Activated naive CD8-positive, alpha-beta T cell (primary cell): ENCODE data around the gene GBGT1.
A peak's percentile ranks its signal among the peaks of the same experiment; 100 is the strongest.

Experiments used
- H3K27ac Mint-ChIP-seq: one replicate; pipeline ENCODE4 v1.8.0; 2021; ENCODE audit warnings: mixed read lengths
- H3K27me3 Mint-ChIP-seq: one replicate; pipeline ENCODE4 v1.8.0; 2021; ENCODE audit warnings: mixed read lengths
- H3K36me3 Mint-ChIP-seq: one replicate; pipeline ENCODE4 v1.8.0; 2021; ENCODE audit warnings: mixed read lengths
- H3K4me1 Mint-ChIP-seq: one replicate; pipeline ENCODE4 v1.8.0; 2021; ENCODE audit warnings: low read depth, mixed read lengths
- H3K4me3 Mint-ChIP-seq: one replicate; pipeline ENCODE4 v1.8.0; 2021; ENCODE audit warnings: mild to moderate bottlenecking, mixed read lengths
- H3K9me3 Mint-ChIP-seq: one replicate; pipeline ENCODE4 v1.8.0; 2021; ENCODE audit warnings: low read depth, mixed read lengths

The GBGT1 gene

DNA sequence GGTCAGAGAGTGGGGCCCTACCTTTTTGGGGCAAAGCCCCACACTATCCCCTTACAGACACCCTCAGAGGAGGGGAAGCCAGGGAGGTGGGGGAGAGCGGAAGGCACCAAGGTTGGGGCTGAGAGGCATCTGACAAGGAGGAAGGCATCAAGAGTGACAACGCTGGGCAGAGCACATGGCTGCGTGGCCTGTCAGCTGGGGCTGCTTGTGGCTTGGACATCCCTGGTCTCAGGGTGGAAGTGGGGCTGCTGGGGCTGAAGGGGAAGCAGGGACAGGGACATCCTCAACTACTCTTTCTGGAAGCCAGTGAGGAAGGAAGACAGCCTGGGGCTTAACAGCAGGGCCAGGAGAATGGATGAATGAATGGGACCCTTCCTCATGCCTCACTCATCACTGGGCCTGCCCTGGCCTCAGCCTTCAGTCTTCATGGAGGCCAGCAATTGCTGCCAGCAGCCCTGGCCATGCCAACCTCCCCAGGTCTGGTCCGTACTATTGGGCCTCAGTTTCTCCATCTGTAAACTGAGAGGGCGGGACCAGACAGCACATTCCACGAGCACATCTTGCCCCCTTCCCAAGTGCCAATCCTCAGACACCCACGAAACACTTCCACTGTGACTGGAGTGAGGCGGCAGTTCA lies 41.7 kb downstream of the GBGT1 start:
- peak overlapping the region; percentile 82 for H3K4me3 Mint-ChIP-seq
- H3K27me3 Mint-ChIP-seq = no peaks in the 10 kb centered on the region
- no peaks in the 10 kb centered on the region for H3K36me3 Mint-ChIP-seq
- H3K4me1 Mint-ChIP-seq = peaks cover 62% of the 10 kb centered on the region
- no peaks in the 10 kb centered on the region for H3K9me3 Mint-ChIP-seq
- peak overlapping the region; percentile 93 for H3K27ac Mint-ChIP-seq

DNA sequence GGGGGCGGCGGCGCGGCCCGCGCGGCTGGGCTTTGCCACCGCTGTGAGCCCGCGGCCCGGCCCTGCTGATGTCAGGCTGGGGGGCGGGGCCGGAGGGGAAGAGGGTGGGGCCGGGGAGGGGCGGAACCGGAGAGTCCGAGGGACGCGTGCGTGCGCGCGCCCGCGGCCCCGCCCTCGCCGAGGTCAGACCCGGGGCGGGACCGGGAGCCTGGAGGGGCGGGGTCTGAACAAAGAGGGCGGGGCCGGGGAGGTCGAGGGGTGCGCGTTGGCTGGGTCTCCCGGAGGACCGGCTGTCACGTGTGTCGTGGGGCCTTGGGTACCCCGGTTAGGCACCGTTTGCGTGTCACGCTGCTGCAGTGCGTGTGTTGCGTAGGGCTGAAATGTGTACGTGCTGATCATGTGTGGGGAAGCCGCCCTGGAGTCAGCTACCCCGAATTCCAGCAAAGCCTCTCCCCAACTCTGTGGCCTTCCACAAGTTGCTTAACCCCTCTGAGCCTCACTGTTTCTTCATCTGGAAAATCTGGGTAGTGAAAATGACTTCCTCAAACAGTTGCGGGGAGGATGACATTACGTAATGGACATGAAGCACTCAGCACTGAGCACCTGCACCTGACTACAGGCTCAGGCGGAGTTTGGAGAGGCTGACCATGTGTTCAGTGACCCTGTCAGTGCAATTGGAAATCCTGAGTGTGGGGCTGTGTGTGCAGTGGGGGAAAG lies 42.4 kb downstream of the GBGT1 start, which contains the start of gene RALGDS:
RALGDS (minus strand) TSS at position 43 of the 717 bp plus-strand sequence. CDS start 86 bp downstream, outside the sequence.
- Mint-ChIP-seq H3K36me3 (no peaks in the 10 kb centered on the region), H3K4me3 (peak within 1 kb of the TSS; percentile 82), H3K9me3 (no peaks in the 10 kb centered on the region), H3K4me1 (peaks cover 55% of the 10 kb centered on the region), H3K27me3 (no peaks in the 10 kb centered on the region), H3K27ac (peak within 1 kb of the TSS; percentile 93)

- no peaks in the 10 kb centered on the region for H3K27me3 Mint-ChIP-seq
- H3K36me3 Mint-ChIP-seq = no peaks in the 10 kb centered on the region
- no peak overlapping the region for H3K27ac Mint-ChIP-seq
- H3K9me3 Mint-ChIP-seq = no peaks in the 10 kb centered on the region
- H3K4me3 Mint-ChIP-seq = peak overlapping the region; percentile 82
- peaks cover 54% of the 10 kb centered on the region for H3K4me1 Mint-ChIP-seq
Measured at GRCh38 chr9:133120501-133121197, 43.1 kb downstream of the GBGT1 start.

DNA sequence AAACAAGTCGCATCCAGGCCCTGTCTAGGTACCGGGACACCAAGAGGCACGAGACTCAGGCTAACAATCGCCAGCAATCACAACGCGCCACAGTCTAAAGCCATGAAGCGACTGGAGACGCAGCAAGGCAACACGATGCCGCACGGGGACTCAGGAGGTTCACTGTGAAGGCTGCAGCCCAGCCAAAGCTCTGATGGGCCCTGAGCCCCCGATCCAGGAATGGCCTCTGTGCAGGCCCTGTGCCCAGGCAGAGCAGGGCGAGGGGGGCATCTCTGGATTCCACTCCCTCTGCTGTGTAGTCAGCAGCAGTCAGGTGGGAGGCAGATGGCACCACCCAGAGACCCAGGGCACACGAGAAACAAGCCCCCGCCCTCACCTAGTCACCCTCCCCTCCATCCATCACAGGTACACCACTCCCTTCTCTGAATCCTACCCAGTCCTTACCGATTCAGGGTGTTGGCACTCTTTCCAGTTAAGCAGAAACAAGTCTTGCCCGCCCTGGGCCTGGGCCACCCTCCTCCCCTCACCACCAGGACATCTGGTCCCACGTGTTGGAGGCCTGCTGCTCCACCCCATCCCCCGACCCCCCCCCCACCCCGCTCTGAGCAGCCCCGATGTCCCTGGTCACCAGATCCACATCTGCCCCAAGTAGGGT lies 43.7 kb downstream of the GBGT1 start:
- peaks cover 55% of the 10 kb centered on the region for H3K4me1 Mint-ChIP-seq
- no peaks in the 10 kb centered on the region for H3K36me3 Mint-ChIP-seq
- H3K27me3 Mint-ChIP-seq = no peaks in the 10 kb centered on the region
- H3K4me3 Mint-ChIP-seq = peak overlapping the region; percentile 82
- no peaks in the 10 kb centered on the region for H3K9me3 Mint-ChIP-seq
- no peak overlapping the region for H3K27ac Mint-ChIP-seq

DNA sequence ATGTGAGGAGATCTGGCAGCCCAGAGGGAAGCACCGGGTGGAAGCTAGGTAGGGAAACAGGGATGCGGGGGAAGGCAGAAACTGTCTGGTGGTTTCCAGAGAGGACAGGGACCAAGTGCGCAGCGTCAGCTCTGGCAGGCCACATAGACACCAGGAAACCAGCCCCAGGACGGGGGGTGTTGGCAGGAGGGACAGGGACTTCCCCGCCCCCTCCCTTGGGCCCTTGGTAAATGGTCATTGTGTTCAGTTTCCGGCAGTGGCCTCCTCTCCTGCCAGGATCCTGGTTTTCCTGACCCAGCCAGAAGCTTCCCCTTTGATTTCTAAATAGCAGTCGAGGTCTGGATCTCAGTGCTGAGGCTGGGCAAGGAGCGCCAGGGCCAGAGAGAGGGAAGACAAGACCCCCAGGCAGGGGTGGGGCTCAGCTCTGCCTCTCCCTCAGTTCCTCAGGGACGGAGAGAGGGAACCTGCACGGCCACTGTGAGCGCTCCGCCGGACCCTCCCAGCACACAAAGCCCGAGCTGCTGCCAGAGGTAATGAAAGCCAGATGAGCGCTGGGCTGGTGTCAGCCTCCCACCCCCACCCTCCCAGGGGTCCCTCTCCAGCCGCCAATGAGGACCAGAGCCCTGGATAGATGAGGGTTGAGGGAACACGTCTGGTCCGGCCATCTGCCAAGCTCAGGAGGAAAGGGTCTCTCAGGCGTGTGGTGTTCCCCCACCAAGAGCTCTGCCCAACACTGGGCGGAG lies 44.4 kb downstream of the GBGT1 start:
- no peaks in the 10 kb centered on the region for H3K36me3 Mint-ChIP-seq
- peaks cover 48% of the 10 kb centered on the region for H3K4me1 Mint-ChIP-seq
- peak overlapping the region; percentile 61 for H3K27ac Mint-ChIP-seq

DNA sequence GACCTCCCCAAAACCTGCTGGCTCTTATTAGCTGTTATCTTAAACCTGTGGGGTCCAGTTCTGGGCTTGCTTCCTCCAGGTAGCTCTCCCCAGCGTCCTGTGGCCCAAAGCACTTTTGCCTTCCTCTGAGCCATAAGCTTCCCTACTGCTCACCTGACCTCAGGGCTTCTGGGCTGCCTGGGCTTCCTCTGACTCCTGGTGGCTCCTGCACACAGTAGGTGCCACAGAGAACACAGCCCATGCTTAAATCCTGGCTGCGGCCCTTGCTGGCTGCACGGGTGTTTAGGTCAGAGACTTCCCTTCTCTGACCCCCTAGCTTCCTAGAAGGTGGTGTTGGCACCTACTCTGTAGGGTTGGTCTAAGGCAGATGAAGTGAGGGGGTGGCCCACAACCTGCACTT lies 45.1 kb downstream of the GBGT1 start:
- Mint-ChIP-seq H3K4me1 (peaks cover 49% of the 10 kb centered on the region), H3K27ac (peak overlapping the region; percentile 61), H3K27me3 (no peaks in the 10 kb centered on the region), H3K9me3 (no peaks in the 10 kb centered on the region), H3K36me3 (no peaks in the 10 kb centered on the region), H3K4me3 (peak overlapping the region; percentile 35)

More for the DNA sequence above, 44.4 kb downstream of the GBGT1 start:
- no peaks in the 10 kb centered on the region for H3K27me3 Mint-ChIP-seq
- H3K4me3 Mint-ChIP-seq = peak overlapping the region; percentile 82
- no peaks in the 10 kb centered on the region for H3K9me3 Mint-ChIP-seq

DNA sequence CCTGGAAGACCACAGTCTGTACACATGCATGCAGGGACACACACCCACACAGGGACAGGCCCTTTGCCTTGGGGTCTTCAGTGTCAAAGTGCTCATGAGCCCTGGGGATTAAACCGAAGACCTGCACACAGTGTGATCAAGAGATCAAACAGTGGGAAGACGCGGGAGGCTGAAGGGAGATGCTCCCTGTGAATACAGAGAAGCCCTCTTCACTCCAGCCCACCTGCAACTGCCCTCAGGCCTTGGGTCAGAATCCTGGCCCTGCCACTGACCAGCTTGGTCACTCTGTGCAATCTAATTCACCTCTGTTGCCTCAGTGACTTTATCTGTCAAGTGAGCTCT lies 45.6 kb downstream of the GBGT1 start:
- no peak overlapping the region for H3K27ac Mint-ChIP-seq
- no peak overlapping the region for H3K4me3 Mint-ChIP-seq
- no peaks in the 10 kb centered on the region for H3K36me3 Mint-ChIP-seq
- peaks cover 53% of the 10 kb centered on the region for H3K4me1 Mint-ChIP-seq
- no peaks in the 10 kb centered on the region for H3K27me3 Mint-ChIP-seq
- H3K9me3 Mint-ChIP-seq = no peaks in the 10 kb centered on the region

DNA sequence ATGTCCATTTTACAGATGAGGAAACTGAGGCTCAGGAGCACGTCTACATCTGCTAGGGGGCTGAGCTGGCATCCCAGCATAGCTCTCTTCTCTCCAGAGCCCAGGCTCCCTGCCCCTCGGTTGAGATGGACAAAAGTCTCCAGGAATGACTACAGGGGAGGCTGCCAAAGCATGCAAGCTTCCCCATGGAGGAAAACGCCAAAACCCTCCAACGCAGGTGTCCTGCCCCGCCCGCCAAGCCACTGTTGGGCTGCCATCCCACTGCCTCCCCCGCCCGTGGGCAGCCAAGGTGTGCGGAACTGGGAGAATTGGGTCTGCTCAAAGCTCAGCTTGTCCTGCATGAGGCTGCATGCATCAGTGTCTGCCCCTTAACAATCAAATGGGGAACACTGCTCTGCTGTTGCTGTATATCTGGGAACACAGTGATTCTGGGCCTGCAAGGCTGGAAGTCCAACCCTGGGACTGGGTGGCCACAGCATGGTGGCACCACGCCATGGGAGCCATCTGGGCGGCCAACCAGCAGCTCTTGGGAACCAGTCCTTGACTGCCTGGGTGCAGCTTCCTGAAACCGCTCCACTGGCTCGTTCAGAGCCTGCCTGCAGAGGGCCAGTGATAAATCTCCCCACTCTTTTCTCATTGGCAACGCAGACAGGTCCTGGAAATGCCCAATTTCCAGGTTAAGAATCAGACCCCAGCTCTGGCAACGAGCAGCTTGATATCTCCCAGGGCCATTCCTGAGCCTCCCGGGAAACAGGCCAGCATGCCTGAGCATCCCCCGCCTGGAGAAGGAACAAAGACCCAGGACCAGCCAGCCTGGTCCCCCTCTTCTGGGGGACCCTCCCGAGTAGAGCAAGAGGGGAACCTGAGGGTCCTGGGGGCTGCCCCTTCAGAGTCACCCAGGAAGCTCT lies 46.2 kb downstream of the GBGT1 start:
- Mint-ChIP-seq H3K36me3 (no peaks in the 10 kb centered on the region), H3K27ac (no peak overlapping the region), H3K9me3 (no peaks in the 10 kb centered on the region), H3K27me3 (no peaks in the 10 kb centered on the region), H3K4me1 (peaks cover 54% of the 10 kb centered on the region), H3K4me3 (no peak overlapping the region)

DNA sequence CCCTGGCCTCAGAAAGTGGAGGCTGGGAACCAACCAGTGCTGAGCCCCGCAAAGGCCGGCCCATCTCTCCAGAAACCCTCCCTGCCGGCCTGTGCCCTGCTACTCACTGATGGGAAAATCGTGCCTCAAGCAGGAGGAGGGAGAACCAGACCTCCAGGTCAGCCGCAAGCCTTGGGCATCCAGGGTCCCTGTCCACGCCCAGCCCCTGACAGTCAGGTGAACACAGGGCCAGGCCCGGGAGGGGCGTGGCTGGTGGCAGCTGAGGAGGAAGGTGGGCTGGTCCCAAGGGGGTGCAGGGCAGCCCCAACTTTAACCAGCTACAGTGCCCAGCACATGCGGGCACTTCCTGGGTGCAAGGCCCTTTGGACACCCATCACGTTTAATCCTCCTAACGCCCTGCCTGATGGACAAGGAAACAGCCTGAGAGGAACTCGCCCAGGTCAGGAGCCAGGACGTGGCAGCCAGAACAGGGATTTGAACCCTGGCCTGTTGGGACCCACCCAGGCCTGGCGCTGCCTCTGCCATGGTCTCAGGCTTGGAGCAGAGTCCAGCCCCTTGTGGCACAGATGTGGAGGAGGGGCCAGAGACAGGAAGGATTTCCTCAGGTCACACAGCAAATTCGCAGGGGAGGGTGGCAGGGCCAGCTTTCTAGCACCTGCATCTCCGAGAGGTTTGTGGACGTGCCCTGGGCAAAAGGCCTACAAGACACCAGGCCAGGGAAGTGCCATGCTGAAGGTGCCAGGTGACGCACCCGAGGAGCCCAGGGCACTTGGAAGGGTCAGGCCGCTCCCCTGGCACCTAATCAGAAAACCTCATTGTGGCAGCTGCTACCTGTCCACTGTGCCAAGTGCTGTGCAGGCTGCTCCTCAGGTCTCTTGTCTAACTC lies 47.1 kb downstream of the GBGT1 start:
- no peaks in the 10 kb centered on the region for H3K9me3 Mint-ChIP-seq
- peaks cover 46% of the 10 kb centered on the region for H3K4me1 Mint-ChIP-seq
- H3K27ac Mint-ChIP-seq = no peak overlapping the region
- H3K27me3 Mint-ChIP-seq = no peaks in the 10 kb centered on the region
- no peak overlapping the region for H3K4me3 Mint-ChIP-seq
- H3K36me3 Mint-ChIP-seq = no peaks in the 10 kb centered on the region

GRCh38 chr9:133115604-133116345 lies 47.9 kb downstream of the GBGT1 start:
- peaks cover 43% of the 10 kb centered on the region for H3K4me1 Mint-ChIP-seq
- H3K27ac Mint-ChIP-seq = peak overlapping the region; percentile 50
- H3K27me3 Mint-ChIP-seq = no peaks in the 10 kb centered on the region
- H3K36me3 Mint-ChIP-seq = no peaks in the 10 kb centered on the region
- H3K4me3 Mint-ChIP-seq = peak overlapping the region; percentile 44
- H3K9me3 Mint-ChIP-seq = no peaks in the 10 kb centered on the region

- peak overlapping the region; percentile 50 for H3K27ac Mint-ChIP-seq
- H3K4me1 Mint-ChIP-seq = peaks cover 39% of the 10 kb centered on the region
- H3K4me3 Mint-ChIP-seq = peak overlapping the region; percentile 44
- no peaks in the 10 kb centered on the region for H3K27me3 Mint-ChIP-seq
- H3K9me3 Mint-ChIP-seq = no peaks in the 10 kb centered on the region
- no peaks in the 10 kb centered on the region for H3K36me3 Mint-ChIP-seq
Measured at GRCh38 chr9:133114886-133115603, 48.7 kb downstream of the GBGT1 start.
